K562 (cell line): Measurements from ENCODE around the gene CHCHD1. TPM values are rescaled to one million over a fixed set of nuclear protein-coding genes. Genes with fewer than 3 reads are reported as not detected.

ENCODE experiments used
- ATAC-seq: fragments of 200-7000 bp; cut with Tn5 transposase; 3 replicates; pipeline ENCODE4 v1.9.1; 2020; ENCODE audit warnings: moderate library complexity
- BruUV-seq: library from RNA; stranded (reverse); fragments of 400-500 nt; replicated peaks from 2 replicates; lab custom pipeline; 2021; lab: Mats Ljungman, UMichigan
- CTCF ChIA-PET: fragments of 300-600 bp; formaldehyde crosslinking; extraction: SDS; loops from one replicate; lab custom pipeline; 2021; ENCODE audit warnings: low intra/inter-chr PET ratio; lab: Yijun Ruan, JAX
- POLR2A ChIA-PET: fragments of 300-600, 350-650 bp; sonication (Branson Sonifier 250); formaldehyde crosslinking; extraction: SDS; loops from one replicate; lab custom pipeline; 2021; ENCODE audit warnings: antibody characterized with exemption, inconsistent platforms; lab: Yijun Ruan, JAX
- DNase-seq, 4 experiments: peaks; one replicate each; pipeline versions ENCODE4 v3.0.0 to v3.0.0-alpha.2; 2011 to 2018; ENCODE audit warnings: low spot score in 3 of 4, mixed read lengths in 3 of 4; ENCODE audit errors: extremely low read depth in 1 of 4
- FAIRE-seq: peaks from 2 replicates; lab custom pipeline; 2011; peaks lifted over from hg19 to GRCh38; lab: Jason Lieb, UNC
- H2AFZ ChIP-seq: 2 replicates; pipeline ENCODE4 v1.6.0; 2011; ENCODE audit warnings: low read depth, low read length, control low read depth, inconsistent platforms
- H3K27ac ChIP-seq: fragments of 200-600 bp; 3 replicates; pipeline ENCODE4 v1.8.0; 2011; ENCODE audit warnings: low read depth, mild to moderate bottlenecking, control low read depth, inconsistent platforms, low read length, moderate library complexity, mixed read lengths; ENCODE audit errors: extremely low read depth
- H3K27me3 ChIP-seq, 2 experiments: fragments of 300-600 bp in 1 of 2; 2 replicates in 1 of 2; 3 replicates in 1 of 2; pipeline versions ENCODE4 v1.6.0 to v1.8.0; 2011; ENCODE audit warnings: inconsistent platforms in 2 of 2, low read length in 2 of 2, mild to moderate bottlenecking in 1 of 2, mixed read lengths in 1 of 2, moderate library complexity in 1 of 2; ENCODE audit not compliant: control insufficient read depth in 2 of 2, insufficient read depth in 2 of 2
- H3K36me3 ChIP-seq: fragments of 300-600 bp; 3 replicates; pipeline ENCODE4 v1.8.0; 2011; ENCODE audit warnings: mild to moderate bottlenecking, low read length, inconsistent platforms; ENCODE audit not compliant: control insufficient read depth, insufficient read depth
- H3K4me1 ChIP-seq, 2 experiments: fragments of 200-600 bp in 1 of 2; replicated peaks in 1 of 2; 2 replicates in 1 of 2; 3 replicates in 1 of 2; pipeline versions ENCODE4 v1.5.1 to v1.8.0; 2011; ENCODE audit warnings: inconsistent platforms in 2 of 2, low read length in 2 of 2, mild to moderate bottlenecking in 1 of 2, mixed read lengths in 1 of 2, moderate library complexity in 1 of 2; ENCODE audit not compliant: control insufficient read depth in 2 of 2, insufficient read depth in 2 of 2
- H3K4me2 ChIP-seq: 2 replicates; pipeline ENCODE4 v1.6.1; 2011; ENCODE audit warnings: low read length, control low read depth, inconsistent platforms, mixed read lengths; ENCODE audit not compliant: insufficient read depth
- H3K4me3 ChIP-seq: fragments of 200-600 bp; sonication (generic), shearing (Covaris generic); 2 replicates; pipeline ENCODE4 v1.5.1; 2016; ENCODE audit warnings: control low read depth, inconsistent platforms
- H3K79me2 ChIP-seq: fragments of 200-600 bp; 3 replicates; pipeline ENCODE4 v1.8.0; 2011; ENCODE audit warnings: low read length, inconsistent platforms; ENCODE audit not compliant: control insufficient read depth, insufficient read depth
- H3K9ac ChIP-seq, 2 experiments: 2 replicates each; pipeline versions ENCODE4 v1.6.0 to v1.6.1; 2011; ENCODE audit warnings: low read depth in 2 of 2, low read length in 2 of 2, control low read depth in 1 of 2, inconsistent platforms in 1 of 2, mild to moderate bottlenecking in 1 of 2, mixed read lengths in 1 of 2; ENCODE audit not compliant: insufficient read depth in 1 of 2
- H3K9me1 ChIP-seq: one replicate; pipeline ENCODE4 v1.6.0; 2011; ENCODE audit warnings: inconsistent platforms, mild to moderate bottlenecking, low read length, moderate library complexity; ENCODE audit not compliant: control insufficient read depth, insufficient read depth
- H3K9me3 ChIP-seq: replicated peaks from 2 replicates; pipeline ENCODE4 v1.5.1; 2011; ENCODE audit warnings: low read depth, low read length, inconsistent platforms; ENCODE audit not compliant: control insufficient read depth, insufficient read depth
- H4K20me1 ChIP-seq: replicated peaks from 2 replicates; pipeline ENCODE4 v1.6.1; 2011; ENCODE audit warnings: low read length, inconsistent platforms, mixed read lengths; ENCODE audit not compliant: control insufficient read depth, insufficient read depth
- DNMT1 ChIP-seq: fragments of 450-650 bp; IDR thresholded peaks from 2 replicates; pipeline ENCODE4 v1.6.1; 2016; ENCODE audit warnings: antibody characterized with exemption, mild to moderate bottlenecking
- ELF4 ChIP-seq: fragments of 450-650 bp; formaldehyde crosslinking; IDR thresholded peaks from 2 replicates; pipeline ENCODE4 v1.4.0; 2022; ENCODE audit warnings: missing genetic modification characterization
- KDM1A ChIP-seq, 2 experiments: fragments of 450-650 bp; IDR thresholded peaks; 2 replicates each; pipeline ENCODE4 v1.6.1; 2016; ENCODE audit warnings: mild to moderate bottlenecking in 2 of 2
- ZNF175 ChIP-seq: fragments of 200-800 bp; sonication (Bioruptor generic); IDR thresholded peaks from 2 replicates; pipeline ENCODE4 v1.6.1; 2016; ENCODE audit warnings: low read depth, mild to moderate bottlenecking, missing genetic modification characterization, missing compliant biosample characterization
- in situ Hi-C: fragments of 300-500 bp; cut with MboI; formaldehyde crosslinking; loops from 4 replicates; pipeline ENCODE4 v1.15.0; 2018; ENCODE audit warnings: inconsistent platforms, mixed read lengths
- intact Hi-C: fragments of 100-400 bp; cut with micrococcal nuclease; formaldehyde crosslinking; loops from 2 replicates; pipeline ENCODE4 v1.14.2; 2022
- polyA plus RNA-seq, 8 experiments: library from polyadenylated mRNA; depleted of rRNA in 4 of 8; stranded (reverse) in 5 of 8; unstranded in 3 of 8; fragments of >200 nt; fragmentation: Nextera tagmentation in 2 of 8; fragmentation: Illumina TruSeq in 1 of 8; extraction: Ambion mirVana in 2 of 8; extraction: Trizol in 1 of 8; gene quantifications; 2 replicates each; pipeline versions ENCODE4 v1.2.1 to v1.2.3, GENCODE V29; 2011 to 2014; ENCODE audit warnings: inconsistent platforms in 1 of 8, missing spikeins in 1 of 8
- total RNA-seq, 7 experiments: library from RNA; depleted of rRNA in 6 of 7; stranded (reverse); fragments of >200 nt in 6 of 7; fragmentation: Illumina TruSeq in 2 of 7; extraction: Trizol in 2 of 7; gene quantifications; 2 replicates each; pipeline versions ENCODE4 v1.2.1 to v1.2.3, GENCODE V29; 2011 to 2021; ENCODE audit warnings: low replicate concordance in 1 of 7
- TF ChIP-seq, protein P1 (sequence below): sonication (generic); formaldehyde crosslinking; IDR thresholded peaks from 2 replicates; pipeline ENCODE4 v1.8.1; 2023; ENCODE audit warnings: mild to moderate bottlenecking, missing genetic modification reagents
- TF ChIP-seq, protein P2 (sequence below): fragments of 450-650 bp; IDR thresholded peaks from 2 replicates; pipeline ENCODE4 v1.6.1; 2017; ENCODE audit warnings: antibody characterized with exemption, mild to moderate bottlenecking

The CHCHD1 gene
- total and polyA plus RNA-seq, 9 of the 15 experiments (the other 6 are each of a cell fraction or from before 2014, with no cell fraction given), result 52.9 to 126 (median 83.4) TPM

DNA sequence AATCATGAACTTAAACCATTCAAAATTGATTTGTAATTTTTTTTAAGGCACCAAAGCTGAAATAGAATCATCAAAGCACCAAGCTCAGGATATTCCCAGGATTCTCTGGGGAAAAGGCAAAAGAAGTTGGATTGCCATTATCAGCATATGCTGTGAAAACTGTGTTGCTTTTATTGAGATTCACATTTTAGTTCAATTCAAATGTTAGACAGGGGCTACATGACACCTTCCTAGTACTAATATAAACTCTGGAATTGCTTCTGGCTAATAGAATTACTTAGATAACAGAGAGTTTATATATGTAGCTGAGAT lies 33.8 kb downstream of the CHCHD1 start:
- Histone ChIP-seq H3K4me2 (peak overlapping the region; percentile 42), H3K9me3 (no peaks in the 10 kb centered on the region), H3K4me3 (no peak overlapping the region), H3K9me1 (no peaks in the 10 kb centered on the region), H3K27me3 (no peaks in the 10 kb centered on the region), H3K4me1 (peaks cover 43 to 55% of the 10 kb centered on the region in 2 experiments), H3K27ac (peak overlapping the region; percentile 48; the same call in 2 of the 3 replicates), H3K36me3 (peaks cover 39% of the 10 kb centered on the region; the same call in 1 of the 3 replicates), H3K79me2 (peaks cover 9% of the 10 kb centered on the region), H4K20me1 (no peaks in the 10 kb centered on the region), H2AFZ (no peak overlapping the region), H3K9ac (no peak overlapping the region; a peak in 1 of 4 replicates)
- in situ Hi-C loops (no loop called here), intact Hi-C loops (loop anchor here (2.0 kb wide), 1 partner anchor 41 kb away; no protein-coding TSS in a partner anchor)
- ATAC-seq, result no peak
- no TSS peak for BruUV-seq
- TF ChIP-seq ELF4 (no peak), DNMT1 (no peak), ZNF175 (0 out of 2 replicates have a peak, but pooled peaks have one; percentile 54), KDM1A (IDR thresholded peaks at IDR 0.05) (0 out of 4 replicates have a peak, but pooled peaks of 1 of the 2 experiments have one; percentile 15)
- TF ChIP-seq, protein P1, sequence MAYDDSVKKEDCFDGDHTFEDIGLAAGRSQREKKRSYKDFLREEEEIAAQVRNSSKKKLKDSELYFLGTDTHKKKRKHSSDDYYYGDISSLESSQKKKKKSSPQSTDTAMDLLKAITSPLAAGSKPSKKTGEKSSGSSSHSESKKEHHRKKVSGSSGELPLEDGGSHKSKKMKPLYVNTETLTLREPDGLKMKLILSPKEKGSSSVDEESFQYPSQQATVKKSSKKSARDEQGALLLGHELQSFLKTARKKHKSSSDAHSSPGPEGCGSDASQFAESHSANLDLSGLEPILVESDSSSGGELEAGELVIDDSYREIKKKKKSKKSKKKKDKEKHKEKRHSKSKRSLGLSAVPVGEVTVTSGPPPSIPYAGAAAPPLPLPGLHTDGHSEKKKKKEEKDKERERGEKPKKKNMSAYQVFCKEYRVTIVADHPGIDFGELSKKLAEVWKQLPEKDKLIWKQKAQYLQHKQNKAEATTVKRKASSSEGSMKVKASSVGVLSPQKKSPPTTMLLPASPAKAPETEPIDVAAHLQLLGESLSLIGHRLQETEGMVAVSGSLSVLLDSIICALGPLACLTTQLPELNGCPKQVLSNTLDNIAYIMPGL (CRISPR knock-in tag), result 0 out of 2 replicates have a peak, but pooled peaks have one; percentile 24
- TF ChIP-seq, protein P2, sequence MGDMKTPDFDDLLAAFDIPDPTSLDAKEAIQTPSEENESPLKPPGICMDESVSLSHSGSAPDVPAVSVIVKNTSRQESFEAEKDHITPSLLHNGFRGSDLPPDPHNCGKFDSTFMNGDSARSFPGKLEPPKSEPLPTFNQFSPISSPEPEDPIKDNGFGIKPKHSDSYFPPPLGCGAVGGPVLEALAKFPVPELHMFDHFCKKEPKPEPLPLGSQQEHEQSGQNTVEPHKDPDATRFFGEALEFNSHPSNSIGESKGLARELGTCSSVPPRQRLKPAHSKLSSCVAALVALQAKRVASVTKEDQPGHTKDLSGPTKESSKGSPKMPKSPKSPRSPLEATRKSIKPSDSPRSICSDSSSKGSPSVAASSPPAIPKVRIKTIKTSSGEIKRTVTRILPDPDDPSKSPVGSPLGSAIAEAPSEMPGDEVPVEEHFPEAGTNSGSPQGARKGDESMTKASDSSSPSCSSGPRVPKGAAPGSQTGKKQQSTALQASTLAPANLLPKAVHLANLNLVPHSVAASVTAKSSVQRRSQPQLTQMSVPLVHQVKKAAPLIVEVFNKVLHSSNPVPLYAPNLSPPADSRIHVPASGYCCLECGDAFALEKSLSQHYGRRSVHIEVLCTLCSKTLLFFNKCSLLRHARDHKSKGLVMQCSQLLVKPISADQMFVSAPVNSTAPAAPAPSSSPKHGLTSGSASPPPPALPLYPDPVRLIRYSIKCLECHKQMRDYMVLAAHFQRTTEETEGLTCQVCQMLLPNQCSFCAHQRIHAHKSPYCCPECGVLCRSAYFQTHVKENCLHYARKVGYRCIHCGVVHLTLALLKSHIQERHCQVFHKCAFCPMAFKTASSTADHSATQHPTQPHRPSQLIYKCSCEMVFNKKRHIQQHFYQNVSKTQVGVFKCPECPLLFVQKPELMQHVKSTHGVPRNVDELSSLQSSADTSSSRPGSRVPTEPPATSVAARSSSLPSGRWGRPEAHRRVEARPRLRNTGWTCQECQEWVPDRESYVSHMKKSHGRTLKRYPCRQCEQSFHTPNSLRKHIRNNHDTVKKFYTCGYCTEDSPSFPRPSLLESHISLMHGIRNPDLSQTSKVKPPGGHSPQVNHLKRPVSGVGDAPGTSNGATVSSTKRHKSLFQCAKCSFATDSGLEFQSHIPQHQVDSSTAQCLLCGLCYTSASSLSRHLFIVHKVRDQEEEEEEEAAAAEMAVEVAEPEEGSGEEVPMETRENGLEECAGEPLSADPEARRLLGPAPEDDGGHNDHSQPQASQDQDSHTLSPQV, result peak; percentile 68
- FAIRE-seq, result peak; percentile 79
- CTCF ChIA-PET, result interaction anchor here (0.6 kb wide), 1 partner anchor 37 kb away, joined by 3 read pairs; no protein-coding TSS in a partner anchor
- DNase-seq, result no peak
- POLR2A ChIA-PET, result interaction anchor here (1.2 to 1.7 kb wide), 4 partner anchors 11 to 41 kb away, joined by 4 to 12 read pairs (median 4); no protein-coding TSS in a partner anchor
